Stimulated activated naive CD4-positive, alpha-beta T cell (primary cell): ENCODE data around the gene LOC128125822.
"Not testable (repeated sequence)": the region's sequence is repeated elsewhere in the genome, so short reads cannot be mapped to it uniquely, and the experiment has no call there.

ENCODE experiments used
- DNase-seq, 6 experiments: peaks; one replicate each; lab custom pipeline; 2025; lab: John Stamatoyannopoulos, UW

The LOC128125822 gene

DNA sequence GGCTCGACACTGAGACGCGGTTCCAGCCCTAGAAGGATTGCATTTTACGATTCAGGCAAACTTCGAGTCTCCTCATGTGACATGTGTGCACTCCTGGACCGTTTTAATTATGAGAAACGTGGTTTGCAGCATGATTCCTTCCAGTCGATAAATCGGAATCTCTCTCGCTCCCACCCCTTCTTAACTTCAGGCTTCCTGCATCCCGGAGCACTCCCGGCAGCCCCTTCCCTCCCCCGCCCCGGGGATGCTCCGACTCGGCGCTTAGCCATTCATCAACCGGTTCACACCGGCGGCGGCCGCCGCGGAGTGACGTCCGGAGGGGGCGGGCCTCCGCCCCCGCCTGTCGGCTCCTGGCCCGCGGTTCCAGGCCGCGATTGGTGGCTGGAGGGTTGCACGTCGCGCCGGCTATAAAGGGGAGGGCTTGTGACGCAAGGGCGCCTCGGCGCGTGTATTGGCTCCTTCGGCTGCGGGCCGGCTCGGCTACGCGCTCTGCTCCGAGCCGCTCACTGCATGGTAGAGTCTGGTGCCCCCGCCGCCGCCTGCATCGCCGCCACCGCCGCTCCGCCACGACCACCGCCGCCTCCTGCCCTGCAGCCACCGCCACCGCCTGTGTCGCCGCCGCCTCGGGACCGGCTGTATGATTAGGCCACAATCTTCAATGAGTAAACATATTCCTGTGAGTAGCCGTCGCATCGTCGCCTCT lies at the start of gene LOC128125822, which contains the start of gene PTP4A1:
LOC128125822 (plus strand) TSS at position 437 of the 703 bp plus-strand sequence.
PTP4A1 (plus strand) TSS at position 437 of the 703 bp plus-strand sequence. CDS start 4,401 bp downstream, outside the sequence.
- DNase-seq, result peak; percentile 93 to 97 (median 96)

- DNase-seq, result not testable (repeated sequence)
These were observed 49.4 kb upstream of the LOC128125822 start for GRCh38 chr6:63522911-63523287.

DNA sequence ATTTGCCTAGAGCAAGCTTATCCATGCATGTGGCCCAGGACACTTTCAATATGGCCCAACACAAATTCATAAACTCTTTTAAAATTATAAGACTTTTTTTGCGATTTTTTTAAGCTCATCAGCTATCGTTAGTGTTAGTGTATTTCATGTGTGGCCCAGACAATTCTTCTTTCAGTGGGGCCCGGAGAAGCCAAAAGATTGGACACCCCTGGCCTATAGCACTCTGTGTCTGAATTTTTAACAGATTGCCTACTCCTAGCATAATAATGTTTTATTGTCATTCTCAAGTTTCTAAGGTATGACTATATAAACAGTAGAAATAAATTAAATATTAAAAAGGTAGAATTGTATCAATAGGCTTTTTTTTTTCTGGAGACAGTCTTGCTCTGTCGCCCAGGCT lies 48.6 kb upstream of the LOC128125822 start:
- no peak for DNase-seq

DNA sequence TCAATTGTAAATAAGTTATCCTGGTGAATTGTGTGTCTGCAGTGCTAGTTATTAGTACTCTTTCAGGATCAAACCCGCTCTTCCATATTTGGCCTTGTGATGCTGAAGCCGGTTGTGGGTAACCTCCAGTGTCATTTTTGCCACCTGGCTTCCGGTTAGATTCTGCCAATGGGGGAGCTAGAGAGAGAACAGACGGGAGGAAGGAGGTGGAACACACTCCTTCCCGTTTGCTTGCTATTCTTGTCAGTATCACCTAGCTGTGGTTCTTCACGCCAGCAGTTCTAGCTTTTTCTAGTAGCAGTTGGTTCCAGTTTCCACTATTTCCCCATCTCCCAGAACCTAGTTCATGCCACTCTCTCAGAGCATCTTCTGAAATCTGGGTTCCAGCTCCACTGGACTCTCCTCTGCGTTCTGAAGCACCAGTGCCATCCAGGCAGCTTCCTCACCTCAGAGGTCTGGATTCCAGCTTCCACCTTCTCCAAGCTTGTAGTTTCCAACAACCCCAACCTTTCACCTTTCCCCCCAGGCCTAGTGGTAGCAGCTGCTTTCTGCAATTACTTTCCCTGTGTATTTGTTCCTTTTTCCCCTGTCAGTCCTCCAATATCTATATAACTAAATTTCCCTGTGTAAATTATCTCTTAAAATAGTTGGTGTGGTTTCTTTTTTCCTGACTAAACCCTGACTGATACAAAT lies 46.9 kb upstream of the LOC128125822 start:
- DNase-seq, result peak in 2 of 6 experiments; percentile 21 to 34

DNA sequence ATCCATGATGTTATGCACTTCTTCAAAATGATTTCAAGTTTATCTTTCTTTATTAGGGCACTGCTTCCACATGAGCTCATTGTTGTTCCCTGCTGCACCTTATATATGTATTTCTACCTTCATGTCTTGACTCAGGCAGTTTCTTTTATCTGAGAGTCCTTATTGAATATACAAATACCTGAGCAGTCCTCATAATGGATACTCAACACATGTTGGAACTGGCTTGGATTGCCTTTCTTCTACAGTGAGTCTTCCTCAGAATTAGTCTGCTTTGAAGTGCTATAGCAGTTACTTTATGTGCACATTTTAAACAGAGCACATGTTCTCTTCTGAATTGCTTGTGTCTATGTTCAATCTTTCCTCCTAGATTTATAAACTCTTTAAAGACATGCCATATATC lies 45.3 kb upstream of the LOC128125822 start:
- no peak for DNase-seq

- no peak for DNase-seq
These were observed 44.4 kb upstream of the LOC128125822 start for GRCh38 chr6:63527658-63528514.

DNA sequence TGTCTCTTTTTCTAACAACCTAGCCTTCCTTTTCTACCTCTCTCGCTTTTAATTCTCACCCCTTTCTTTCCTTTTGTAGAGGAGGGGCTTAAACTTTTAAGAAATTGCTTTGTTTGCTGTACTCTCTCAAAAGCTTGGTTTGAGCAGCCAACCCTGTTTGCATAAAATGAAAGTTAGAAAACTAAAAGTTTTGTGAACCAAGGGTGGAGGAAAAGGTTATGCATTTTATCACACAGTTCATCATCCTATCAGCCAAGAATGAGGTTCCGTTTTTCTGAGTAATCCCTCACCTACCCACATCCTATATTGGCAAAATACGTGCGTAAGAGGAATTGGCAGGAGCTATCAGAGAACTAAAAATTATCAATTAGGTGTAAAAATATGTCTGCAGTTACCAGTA lies 42.8 kb upstream of the LOC128125822 start:
- no peak for DNase-seq

GRCh38 chr6:63530182-63530581 lies 42.1 kb upstream of the LOC128125822 start:
- DNase-seq, result no peak

DNA sequence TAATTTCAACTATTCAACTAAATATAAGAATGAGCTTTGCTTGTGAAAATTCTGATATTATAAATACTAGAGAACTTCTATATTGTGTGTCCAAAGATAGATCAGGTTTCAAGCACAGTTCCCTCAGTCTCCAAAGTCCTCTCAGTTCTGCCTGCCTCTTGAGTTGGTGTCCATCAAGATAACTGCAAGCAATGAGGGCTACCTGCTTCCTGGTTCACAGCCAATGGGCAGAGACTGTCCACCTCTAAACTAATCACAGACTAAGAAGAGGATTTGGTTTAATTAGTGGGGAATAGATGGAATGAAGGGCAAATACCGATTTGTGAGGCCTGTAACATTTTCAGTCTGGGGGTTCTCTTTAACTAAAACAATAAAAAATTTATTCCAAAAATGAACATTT lies 41.3 kb upstream of the LOC128125822 start:
- DNase-seq, result no peak

DNA sequence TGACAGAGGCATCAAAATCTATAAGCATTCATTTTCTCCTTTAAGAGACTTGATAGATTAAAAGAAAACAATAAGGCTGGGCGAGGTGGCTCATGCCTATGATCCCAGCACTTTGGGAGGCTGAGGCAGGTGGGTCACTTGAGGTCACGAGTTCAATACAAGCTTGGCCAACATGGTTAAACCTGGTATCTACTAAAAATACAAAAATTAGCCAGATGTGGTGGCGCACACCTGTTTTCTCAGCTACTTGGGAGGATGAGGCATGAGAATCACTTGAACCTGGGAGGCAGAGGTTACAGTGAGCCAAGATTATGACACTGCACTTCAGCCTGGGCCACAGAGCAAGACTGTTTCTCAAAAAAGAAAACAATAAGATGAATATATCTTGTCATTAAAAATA lies 39.3 kb upstream of the LOC128125822 start:
- no peak for DNase-seq

- DNase-seq, result no peak
These were observed 38.3 kb upstream of the LOC128125822 start for GRCh38 chr6:63533952-63534351.

GRCh38 chr6:63537201-63537958 lies 34.9 kb upstream of the LOC128125822 start:
- no peak for DNase-seq

GRCh38 chr6:63537959-63538300 lies 34.4 kb upstream of the LOC128125822 start:
- no peak for DNase-seq

DNA sequence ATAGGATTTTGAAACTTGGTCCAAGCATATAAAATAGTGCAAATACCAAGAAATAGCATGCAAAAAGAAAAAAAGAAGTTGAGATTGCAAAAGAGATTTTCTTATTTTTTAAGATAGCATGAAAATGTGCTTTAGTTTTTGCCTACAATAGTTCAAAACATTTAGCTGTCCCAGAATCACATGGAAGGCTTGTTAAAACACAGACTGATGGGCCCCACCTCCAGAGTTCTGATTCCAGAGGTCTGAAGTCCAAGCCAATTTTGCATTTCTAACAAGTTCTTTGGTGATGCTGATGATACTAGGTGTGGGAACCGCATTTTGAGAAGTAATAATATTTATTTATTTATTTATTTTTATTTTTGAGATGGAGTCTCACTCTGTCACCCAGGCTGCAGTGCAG lies 33.7 kb upstream of the LOC128125822 start:
- DNase-seq, result no peak

DNA sequence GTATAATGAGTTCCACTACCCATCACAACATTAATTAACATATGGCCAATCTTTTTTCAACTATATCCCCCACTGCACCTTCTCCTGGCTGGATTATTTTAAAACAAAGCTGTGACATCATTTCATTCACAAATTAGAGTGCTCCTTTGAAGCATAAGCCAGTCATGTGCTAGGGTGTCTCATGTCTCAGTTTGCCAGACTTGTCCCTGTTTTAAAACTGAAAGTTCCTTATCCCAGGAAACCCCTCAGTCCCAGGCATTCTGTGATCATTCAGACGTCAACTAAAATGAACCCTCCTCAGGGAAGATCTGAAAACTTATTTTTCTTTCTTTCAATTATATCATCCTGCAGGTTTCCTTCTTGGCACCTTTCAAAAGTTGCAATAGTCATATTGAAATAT lies 29.3 kb upstream of the LOC128125822 start:
- no peak for DNase-seq

- no peak for DNase-seq
These were observed 28.3 kb upstream of the LOC128125822 start for GRCh38 chr6:63543982-63544381.

- no peak for DNase-seq
These were observed 26.0 kb upstream of the LOC128125822 start for GRCh38 chr6:63546236-63546635.

- no peak for DNase-seq
These were observed 25.6 kb upstream of the LOC128125822 start for GRCh38 chr6:63546697-63547096.

GRCh38 chr6:63549076-63549475 lies 23.2 kb upstream of the LOC128125822 start:
- no peak for DNase-seq

DNA sequence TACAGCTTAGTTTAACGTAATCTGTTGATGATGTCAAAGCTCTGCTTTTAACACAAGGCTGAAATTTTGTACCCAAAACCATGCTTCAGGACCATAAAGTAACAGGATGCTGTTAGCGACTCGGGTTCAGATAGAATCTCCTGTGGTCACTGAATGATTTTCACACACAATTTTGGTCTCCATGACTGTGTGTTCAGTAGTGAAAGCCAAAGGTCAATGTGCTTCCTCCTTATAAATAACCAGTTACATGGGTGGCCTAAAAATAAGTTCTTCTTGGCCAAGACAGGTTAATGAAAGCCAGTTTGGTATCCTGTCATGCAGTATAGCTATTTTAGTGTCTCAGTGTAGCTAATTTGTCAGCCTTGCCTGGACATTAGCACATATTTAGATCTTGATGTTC lies 19.1 kb upstream of the LOC128125822 start:
- no peak for DNase-seq

- DNase-seq, result no peak
These were observed 18.4 kb upstream of the LOC128125822 start for GRCh38 chr6:63553900-63554299.

- DNase-seq, result no peak
These were observed 17.5 kb upstream of the LOC128125822 start for GRCh38 chr6:63554782-63555181.
